GM12878 (cell line): ENCODE data around the gene GFPT1. TPM values are rescaled to one million over a fixed set of nuclear protein-coding genes. Genes with fewer than 3 reads are reported as not detected.

ENCODE experiments used
- ATAC-seq: fragments of 200-7000 bp; cut with Tn5 transposase; 3 replicates; pipeline ENCODE4 v1.9.1; 2020; ENCODE audit warnings: mild to moderate bottlenecking, moderate library complexity
- BruUV-seq: library from RNA; stranded (reverse); fragments of 400-500 nt; replicated peaks from 2 replicates; lab custom pipeline; 2021; lab: Mats Ljungman, UMichigan
- CTCF ChIA-PET: fragments of 300-600 bp; sonication (Branson Sonifier 250); formaldehyde crosslinking; extraction: SDS; loops from one replicate; lab custom pipeline; 2021; ENCODE audit warnings: inconsistent platforms; lab: Yijun Ruan, JAX
- POLR2A ChIA-PET: fragments of 350-600 bp; formaldehyde crosslinking; extraction: SDS; loops from one replicate; lab custom pipeline; 2021; ENCODE audit warnings: inconsistent platforms; lab: Charles Lee
- RAD21 ChIA-PET: fragments of 300-600 bp; sonication (Branson Sonifier 250); formaldehyde crosslinking; loops from one replicate; lab custom pipeline; 2023; ENCODE audit warnings: antibody characterized with exemption; ENCODE audit not compliant: unreplicated experiment; lab: Charles Lee
- SMC1A ChIA-PET: fragments of 300-600 bp; sonication (Branson Sonifier 250); formaldehyde crosslinking; loops from one replicate; lab custom pipeline; 2023; ENCODE audit not compliant: unreplicated experiment, uncharacterized antibody; lab: Charles Lee
- DNase-seq: peaks from one replicate; pipeline ENCODE4 v3.0.0-alpha.2; 2011; ENCODE audit warnings: low read depth, low spot score
- FAIRE-seq: peaks from 3 replicates; lab custom pipeline; 2011; peaks lifted over from hg19 to GRCh38; lab: Jason Lieb, UNC
- H2AFZ ChIP-seq: 2 replicates; pipeline ENCODE4 v1.6.0; 2011; ENCODE audit warnings: low read depth, low read length, control low read depth; ENCODE audit not compliant: control insufficient read depth
- H3K27ac ChIP-seq: 2 replicates; pipeline ENCODE4 v1.5.1; 2011; ENCODE audit warnings: control low read depth; ENCODE audit not compliant: control insufficient read depth, insufficient read depth
- H3K27me3 ChIP-seq, 2 experiments: replicated peaks in 1 of 2; 2 replicates each; pipeline versions ENCODE4 v1.6.0 to v1.6.1; 2011; ENCODE audit warnings: low read length in 1 of 2; ENCODE audit not compliant: control insufficient read depth in 2 of 2, insufficient read depth in 2 of 2
- H3K36me3 ChIP-seq, 2 experiments: 2 replicates each; pipeline ENCODE4 v1.5.1; 2011; ENCODE audit warnings: low read length in 1 of 2; ENCODE audit not compliant: control insufficient read depth in 2 of 2, insufficient read depth in 2 of 2
- H3K4me1 ChIP-seq: 2 replicates; pipeline ENCODE4 v1.6.1; 2011; ENCODE audit warnings: mild to moderate bottlenecking, low read length, moderate library complexity, mixed read lengths; ENCODE audit not compliant: control insufficient read depth, insufficient read depth
- H3K4me2 ChIP-seq: 2 replicates; pipeline ENCODE4 v1.6.0; 2011; ENCODE audit warnings: control low read depth; ENCODE audit not compliant: control insufficient read depth, insufficient read depth
- H3K4me3 ChIP-seq: fragments of 200-600 bp; sonication (generic); 2 replicates; pipeline ENCODE4 v1.5.1; 2016
- H3K79me2 ChIP-seq: 2 replicates; pipeline ENCODE4 v1.6.0; 2011; ENCODE audit warnings: low read length; ENCODE audit not compliant: control insufficient read depth, insufficient read depth
- H3K9ac ChIP-seq: 2 replicates; pipeline ENCODE4 v1.8.0; 2011; ENCODE audit warnings: low read length, control low read depth, mixed read lengths; ENCODE audit not compliant: control insufficient read depth, insufficient read depth
- H3K9me3 ChIP-seq: replicated peaks from 3 replicates; pipeline ENCODE4 v1.5.1; 2011; ENCODE audit warnings: mild to moderate bottlenecking, low read length; ENCODE audit not compliant: control insufficient read depth, insufficient read depth
- H4K20me1 ChIP-seq: 2 replicates; pipeline ENCODE4 v1.6.0; 2011; ENCODE audit not compliant: control insufficient read depth, insufficient read depth
- BRCA1 ChIP-seq: IDR thresholded peaks from 2 replicates; pipeline ENCODE4 v1.6.1; 2011; ENCODE audit warnings: low read depth, low read length, improper control_type of control experiment
- ESRRA ChIP-seq: IDR thresholded peaks from 2 replicates; pipeline ENCODE4 v1.6.1; 2012; ENCODE audit warnings: mild to moderate bottlenecking, low read length, improper control_type of control experiment
- FOXK2 ChIP-seq: fragments of 450-650 bp; IDR thresholded peaks from 2 replicates; pipeline ENCODE4 v1.6.1; 2017; ENCODE audit warnings: mild to moderate bottlenecking, moderate library complexity
- JUND ChIP-seq: IDR thresholded peaks from 2 replicates; pipeline ENCODE4 v1.6.1; 2012; ENCODE audit warnings: low read depth, mild to moderate bottlenecking, low read length, improper control_type of control experiment, moderate library complexity
- KDM1A ChIP-seq: fragments of 200-600 bp; sonication (generic); IDR thresholded peaks from 2 replicates; pipeline ENCODE4 v1.6.1; 2016; ENCODE audit warnings: borderline replicate concordance
- MTA3 ChIP-seq: IDR thresholded peaks from 2 replicates; pipeline ENCODE4 v1.6.1; 2012; ENCODE audit warnings: low read length, inconsistent platforms, borderline replicate concordance
- NFIC ChIP-seq: IDR thresholded peaks from 2 replicates; pipeline ENCODE4 v1.6.1; 2012; ENCODE audit warnings: low read depth, mild to moderate bottlenecking, inconsistent platforms, low read length, moderate library complexity
- NR2C2 ChIP-seq: IDR thresholded peaks from 2 replicates; pipeline ENCODE4 v1.6.1; 2011; ENCODE audit warnings: borderline replicate concordance, low read depth; ENCODE audit not compliant: control insufficient read depth, insufficient read length
- PML ChIP-seq: IDR thresholded peaks from 2 replicates; pipeline ENCODE4 v1.6.1; 2012; ENCODE audit warnings: low read length, inconsistent platforms
- RELA ChIP-seq: fragments of 450-650 bp; IDR thresholded peaks from 2 replicates; pipeline ENCODE4 v1.8.0; 2014; ENCODE audit warnings: borderline replicate concordance; ENCODE audit not compliant: partially characterized antibody
- RFX5 ChIP-seq: IDR thresholded peaks from 2 replicates; pipeline ENCODE4 v1.6.1; 2011; ENCODE audit warnings: low read depth, low read length, improper control_type of control experiment
- SP1 ChIP-seq: IDR thresholded peaks from one replicate; pipeline ENCODE4 v1.6.1; 2011; ENCODE audit warnings: low read depth, low read length
- in situ Hi-C: fragments of 300-500 bp; cut with MboI; formaldehyde crosslinking; loops from 9 replicates; pipeline ENCODE4 v1.14.3; 2018; ENCODE audit warnings: mixed read lengths
- intact Hi-C: fragments of 100-400 bp; cut with micrococcal nuclease; formaldehyde crosslinking; loops from one replicate; pipeline ENCODE4 v1.14.2; 2022; ENCODE audit not compliant: unreplicated experiment
- polyA plus RNA-seq, 11 experiments: library from polyadenylated mRNA; depleted of rRNA in 4 of 11; unstranded in 6 of 11; stranded (reverse) in 5 of 11; fragments of >200 nt; fragmentation: Nextera tagmentation in 4 of 11; fragmentation: Illumina TruSeq in 1 of 11; extraction: Ambion mirVana in 4 of 11; extraction: Trizol in 1 of 11; gene quantifications; 1 replicate in 1 of 11; 2 replicates in 10 of 11; pipeline versions ENCODE4 v1.2.1 to v1.2.3, GENCODE V29; 2011 to 2016; ENCODE audit warnings: inconsistent platforms in 2 of 11, missing spikeins in 2 of 11, low read depth in 1 of 11
- total RNA-seq, 4 experiments: library from RNA; depleted of rRNA in 3 of 4; stranded (reverse); fragments of >200 nt in 3 of 4; fragmentation: Illumina TruSeq in 1 of 4; extraction: Trizol in 1 of 4; gene quantifications; 2 replicates each; pipeline versions ENCODE4 v1.2.1 to v1.2.3, GENCODE V29; 2013 to 2021
- TF ChIP-seq, protein P1 (sequence below): IDR thresholded peaks from 2 replicates; pipeline ENCODE4 v1.6.1; 2011; ENCODE audit warnings: low read depth, mild to moderate bottlenecking, low read length, moderate library complexity, borderline replicate concordance; ENCODE audit errors: extremely low read depth
- TF ChIP-seq, protein P2 (sequence below): fragments of 450-650 bp; formaldehyde crosslinking; IDR thresholded peaks from 2 replicates; pipeline ENCODE4 v1.5.0; 2022; ENCODE audit warnings: mild to moderate bottlenecking, missing genetic modification characterization
- TF ChIP-seq, protein P3 (sequence below): fragments of 150-350 bp; IDR thresholded peaks from 2 replicates; pipeline ENCODE4 v1.6.1; 2016; ENCODE audit warnings: low read depth, low read length
- TF ChIP-seq, protein P4 (sequence below): IDR thresholded peaks from 2 replicates; pipeline ENCODE4 v1.6.1; 2011; ENCODE audit warnings: borderline replicate concordance, low read depth, mild to moderate bottlenecking, moderate library complexity, low read length; ENCODE audit not compliant: insufficient read depth, poor library complexity, severe bottlenecking

GFPT1 gene
- total and polyA plus RNA-seq, 10 of the 15 experiments (the other 5 are each of a cell fraction or from before 2014, with no cell fraction given): 10.1 to 95.2 (median 24.5) TPM

DNA sequence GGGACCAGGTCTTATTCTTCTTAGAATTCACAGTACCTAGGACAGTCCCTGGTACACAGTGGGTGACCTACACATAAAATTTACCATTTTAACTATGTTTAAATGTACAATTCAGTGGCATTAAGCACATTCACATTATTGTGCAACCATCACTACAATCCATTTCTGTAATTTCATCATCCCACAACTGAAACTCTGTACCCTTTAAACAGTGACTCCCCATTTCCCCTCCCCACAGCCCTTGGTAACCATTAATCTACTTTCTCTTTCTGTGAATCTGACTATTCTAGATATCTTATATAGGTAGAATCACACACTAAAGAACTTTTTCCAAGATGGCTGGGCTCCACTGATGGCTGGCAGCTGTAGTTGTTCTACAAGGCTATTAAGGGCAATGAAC is 41.6 kb downstream of the GFPT1 start:
- BruUV-seq: no TSS peak

More for the DNA sequence above, 41.6 kb downstream of the GFPT1 start:
- CTCF ChIA-PET: no interaction called here
- H3K9me3 ChIP-seq: no peaks in the 10 kb centered on the region
- in situ Hi-C loops: no loop called here
- DNase-seq (no peak), ATAC-seq (peak; percentile 58)
- POLR2A ChIA-PET: no interaction called here
- H3K27me3 ChIP-seq: no peaks in the 10 kb centered on the region
- no peak overlapping the region for H3K9ac ChIP-seq
- peaks cover 18 to 38% of the 10 kb centered on the region in 2 experiments for H3K36me3 ChIP-seq
- no peak overlapping the region for H3K4me3 ChIP-seq
- H3K4me1 ChIP-seq: no peaks in the 10 kb centered on the region
- H4K20me1 ChIP-seq: no peaks in the 10 kb centered on the region
- no peak overlapping the region for H3K27ac ChIP-seq
- no peaks in the 10 kb centered on the region for H3K79me2 ChIP-seq
- no peak overlapping the region for H3K4me2 ChIP-seq
- TF ChIP-seq, protein P1, sequence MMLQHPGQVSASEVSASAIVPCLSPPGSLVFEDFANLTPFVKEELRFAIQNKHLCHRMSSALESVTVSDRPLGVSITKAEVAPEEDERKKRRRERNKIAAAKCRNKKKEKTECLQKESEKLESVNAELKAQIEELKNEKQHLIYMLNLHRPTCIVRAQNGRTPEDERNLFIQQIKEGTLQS: no peak
- TF ChIP-seq, protein P2, sequence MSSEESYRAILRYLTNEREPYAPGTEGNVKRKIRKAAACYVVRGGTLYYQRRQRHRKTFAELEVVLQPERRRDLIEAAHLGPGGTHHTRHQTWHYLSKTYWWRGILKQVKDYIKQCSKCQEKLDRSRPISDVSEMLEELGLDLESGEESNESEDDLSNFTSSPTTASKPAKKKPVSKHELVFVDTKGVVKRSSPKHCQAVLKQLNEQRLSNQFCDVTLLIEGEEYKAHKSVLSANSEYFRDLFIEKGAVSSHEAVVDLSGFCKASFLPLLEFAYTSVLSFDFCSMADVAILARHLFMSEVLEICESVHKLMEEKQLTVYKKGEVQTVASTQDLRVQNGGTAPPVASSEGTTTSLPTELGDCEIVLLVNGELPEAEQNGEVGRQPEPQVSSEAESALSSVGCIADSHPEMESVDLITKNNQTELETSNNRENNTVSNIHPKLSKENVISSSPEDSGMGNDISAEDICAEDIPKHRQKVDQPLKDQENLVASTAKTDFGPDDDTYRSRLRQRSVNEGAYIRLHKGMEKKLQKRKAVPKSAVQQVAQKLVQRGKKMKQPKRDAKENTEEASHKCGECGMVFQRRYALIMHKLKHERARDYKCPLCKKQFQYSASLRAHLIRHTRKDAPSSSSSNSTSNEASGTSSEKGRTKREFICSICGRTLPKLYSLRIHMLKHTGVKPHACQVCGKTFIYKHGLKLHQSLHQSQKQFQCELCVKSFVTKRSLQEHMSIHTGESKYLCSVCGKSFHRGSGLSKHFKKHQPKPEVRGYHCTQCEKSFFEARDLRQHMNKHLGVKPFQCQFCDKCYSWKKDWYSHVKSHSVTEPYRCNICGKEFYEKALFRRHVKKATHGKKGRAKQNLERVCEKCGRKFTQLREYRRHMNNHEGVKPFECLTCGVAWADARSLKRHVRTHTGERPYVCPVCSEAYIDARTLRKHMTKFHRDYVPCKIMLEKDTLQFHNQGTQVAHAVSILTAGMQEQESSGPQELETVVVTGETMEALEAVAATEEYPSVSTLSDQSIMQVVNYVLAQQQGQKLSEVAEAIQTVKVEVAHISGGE (CRISPR knock-in tag): no peak
- TF ChIP-seq JUND: no peak
- no peak for TF ChIP-seq MTA3
- no peak for TF ChIP-seq FOXK2
- TF ChIP-seq BRCA1: no peak
- TF ChIP-seq RFX5: no peak
- TF ChIP-seq NFIC: no peak
- no peak for TF ChIP-seq NR2C2
- no peak for TF ChIP-seq ESRRA
- TF ChIP-seq, protein P3, sequence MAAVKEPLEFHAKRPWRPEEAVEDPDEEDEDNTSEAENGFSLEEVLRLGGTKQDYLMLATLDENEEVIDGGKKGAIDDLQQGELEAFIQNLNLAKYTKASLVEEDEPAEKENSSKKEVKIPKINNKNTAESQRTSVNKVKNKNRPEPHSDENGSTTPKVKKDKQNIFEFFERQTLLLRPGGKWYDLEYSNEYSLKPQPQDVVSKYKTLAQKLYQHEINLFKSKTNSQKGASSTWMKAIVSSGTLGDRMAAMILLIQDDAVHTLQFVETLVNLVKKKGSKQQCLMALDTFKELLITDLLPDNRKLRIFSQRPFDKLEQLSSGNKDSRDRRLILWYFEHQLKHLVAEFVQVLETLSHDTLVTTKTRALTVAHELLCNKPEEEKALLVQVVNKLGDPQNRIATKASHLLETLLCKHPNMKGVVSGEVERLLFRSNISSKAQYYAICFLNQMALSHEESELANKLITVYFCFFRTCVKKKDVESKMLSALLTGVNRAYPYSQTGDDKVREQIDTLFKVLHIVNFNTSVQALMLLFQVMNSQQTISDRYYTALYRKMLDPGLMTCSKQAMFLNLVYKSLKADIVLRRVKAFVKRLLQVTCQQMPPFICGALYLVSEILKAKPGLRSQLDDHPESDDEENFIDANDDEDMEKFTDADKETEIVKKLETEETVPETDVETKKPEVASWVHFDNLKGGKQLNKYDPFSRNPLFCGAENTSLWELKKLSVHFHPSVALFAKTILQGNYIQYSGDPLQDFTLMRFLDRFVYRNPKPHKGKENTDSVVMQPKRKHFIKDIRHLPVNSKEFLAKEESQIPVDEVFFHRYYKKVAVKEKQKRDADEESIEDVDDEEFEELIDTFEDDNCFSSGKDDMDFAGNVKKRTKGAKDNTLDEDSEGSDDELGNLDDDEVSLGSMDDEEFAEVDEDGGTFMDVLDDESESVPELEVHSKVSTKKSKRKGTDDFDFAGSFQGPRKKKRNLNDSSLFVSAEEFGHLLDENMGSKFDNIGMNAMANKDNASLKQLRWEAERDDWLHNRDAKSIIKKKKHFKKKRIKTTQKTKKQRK: no peak
- no peak for TF ChIP-seq SP1
- TF ChIP-seq KDM1A: no peak
- TF ChIP-seq, protein P4, sequence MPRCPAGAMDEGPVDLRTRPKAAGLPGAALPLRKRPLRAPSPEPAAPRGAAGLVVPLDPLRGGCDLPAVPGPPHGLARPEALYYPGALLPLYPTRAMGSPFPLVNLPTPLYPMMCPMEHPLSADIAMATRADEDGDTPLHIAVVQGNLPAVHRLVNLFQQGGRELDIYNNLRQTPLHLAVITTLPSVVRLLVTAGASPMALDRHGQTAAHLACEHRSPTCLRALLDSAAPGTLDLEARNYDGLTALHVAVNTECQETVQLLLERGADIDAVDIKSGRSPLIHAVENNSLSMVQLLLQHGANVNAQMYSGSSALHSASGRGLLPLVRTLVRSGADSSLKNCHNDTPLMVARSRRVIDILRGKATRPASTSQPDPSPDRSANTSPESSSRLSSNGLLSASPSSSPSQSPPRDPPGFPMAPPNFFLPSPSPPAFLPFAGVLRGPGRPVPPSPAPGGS: no peak
- no peak for TF ChIP-seq PML
- no peak for TF ChIP-seq RELA
- TF ChIP-seq, all 136 proteins: peak for 0
- H2AFZ ChIP-seq: no peak overlapping the region
- ChIA-PET RAD21 (interaction anchor here (0.6 kb wide), 1 partner anchor 503 kb away, joined by 3 read pairs; no protein-coding TSS in a partner anchor), SMC1A (no interaction called here)
- intact Hi-C loops: no loop called here
- no peak for FAIRE-seq
